NB4 (cell line): ENCODE results near the gene ADAM10.

Source experiments
- DNase-seq: peaks from one replicate; pipeline ENCODE4 v3.0.0; 2010; ENCODE audit warnings: low read depth
- H3K4me3 ChIP-seq: one replicate; pipeline ENCODE4 v1.5.1; 2011; ENCODE audit warnings: mild to moderate bottlenecking, low read depth, low read length, moderate library complexity
- MYC ChIP-seq: IDR thresholded peaks from 2 replicates; pipeline ENCODE4 v1.6.1; 2011; ENCODE audit warnings: low read depth, low read length
- POLR2A ChIP-seq: IDR thresholded peaks from 2 replicates; pipeline ENCODE4 v1.6.1; 2011; ENCODE audit warnings: mild to moderate bottlenecking; ENCODE audit not compliant: insufficient read length; ENCODE audit errors: extremely low read depth
- TF ChIP-seq, protein P1 (sequence below): IDR thresholded peaks from 2 replicates; pipeline ENCODE4 v1.6.1; 2011; ENCODE audit warnings: low read depth, low read length
- TF ChIP-seq, protein P2 (sequence below): IDR thresholded peaks from one replicate; pipeline ENCODE4 v1.5.1; 2012; ENCODE audit warnings: low read depth, low read length

The ADAM10 gene

DNA sequence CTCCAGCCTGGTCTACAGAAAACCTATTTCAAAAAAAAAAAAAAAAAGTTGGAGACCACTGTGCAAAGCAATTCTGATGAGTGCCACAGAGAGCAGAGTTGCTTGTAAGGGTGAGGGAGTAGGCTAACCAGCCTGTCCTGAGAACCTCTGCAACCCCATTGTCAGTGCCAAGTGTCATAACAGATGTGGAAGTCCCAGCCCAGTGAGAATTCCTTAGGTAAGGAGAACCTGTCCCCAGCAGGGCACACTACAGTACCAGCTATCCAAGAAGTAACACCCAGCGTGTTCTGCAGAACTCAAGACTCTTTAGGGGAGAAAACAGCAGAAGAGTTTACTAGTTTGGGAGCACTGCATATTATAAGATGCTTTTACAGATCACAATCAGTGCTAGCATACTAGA is 161.4 kb downstream of the ADAM10 start:
- H3K4me3 ChIP-seq: no peak overlapping the region
- no peak for TF ChIP-seq MYC
- DNase-seq: no peak

DNA sequence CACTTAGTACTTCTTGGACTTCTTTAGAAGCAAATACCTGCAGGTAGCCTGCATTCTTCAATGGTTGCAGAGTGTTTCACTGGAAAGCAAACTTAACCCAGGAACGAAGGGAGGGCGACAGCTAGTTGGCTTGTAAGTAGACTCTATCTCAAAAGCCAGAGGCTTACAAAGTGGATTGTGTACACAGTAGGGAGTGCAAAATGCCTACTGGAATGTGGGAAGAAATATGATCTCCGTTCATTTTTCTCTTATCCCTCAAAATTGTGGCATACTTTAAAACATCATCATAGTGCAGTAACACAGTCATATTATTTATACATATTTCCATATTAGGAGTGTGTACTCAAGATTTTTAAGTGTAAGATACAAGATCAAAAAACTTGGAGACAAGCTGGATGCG is 162.0 kb downstream of the ADAM10 start:
- no peak overlapping the region for H3K4me3 ChIP-seq
- TF ChIP-seq MYC: no peak
- TF ChIP-seq, protein P1, sequence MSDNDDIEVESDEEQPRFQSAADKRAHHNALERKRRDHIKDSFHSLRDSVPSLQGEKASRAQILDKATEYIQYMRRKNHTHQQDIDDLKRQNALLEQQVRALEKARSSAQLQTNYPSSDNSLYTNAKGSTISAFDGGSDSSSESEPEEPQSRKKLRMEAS: no peak
- TF ChIP-seq, protein P2, sequence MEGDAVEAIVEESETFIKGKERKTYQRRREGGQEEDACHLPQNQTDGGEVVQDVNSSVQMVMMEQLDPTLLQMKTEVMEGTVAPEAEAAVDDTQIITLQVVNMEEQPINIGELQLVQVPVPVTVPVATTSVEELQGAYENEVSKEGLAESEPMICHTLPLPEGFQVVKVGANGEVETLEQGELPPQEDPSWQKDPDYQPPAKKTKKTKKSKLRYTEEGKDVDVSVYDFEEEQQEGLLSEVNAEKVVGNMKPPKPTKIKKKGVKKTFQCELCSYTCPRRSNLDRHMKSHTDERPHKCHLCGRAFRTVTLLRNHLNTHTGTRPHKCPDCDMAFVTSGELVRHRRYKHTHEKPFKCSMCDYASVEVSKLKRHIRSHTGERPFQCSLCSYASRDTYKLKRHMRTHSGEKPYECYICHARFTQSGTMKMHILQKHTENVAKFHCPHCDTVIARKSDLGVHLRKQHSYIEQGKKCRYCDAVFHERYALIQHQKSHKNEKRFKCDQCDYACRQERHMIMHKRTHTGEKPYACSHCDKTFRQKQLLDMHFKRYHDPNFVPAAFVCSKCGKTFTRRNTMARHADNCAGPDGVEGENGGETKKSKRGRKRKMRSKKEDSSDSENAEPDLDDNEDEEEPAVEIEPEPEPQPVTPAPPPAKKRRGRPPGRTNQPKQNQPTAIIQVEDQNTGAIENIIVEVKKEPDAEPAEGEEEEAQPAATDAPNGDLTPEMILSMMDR: no peak
- TF ChIP-seq POLR2A: no peak
- no peak for DNase-seq

DNA sequence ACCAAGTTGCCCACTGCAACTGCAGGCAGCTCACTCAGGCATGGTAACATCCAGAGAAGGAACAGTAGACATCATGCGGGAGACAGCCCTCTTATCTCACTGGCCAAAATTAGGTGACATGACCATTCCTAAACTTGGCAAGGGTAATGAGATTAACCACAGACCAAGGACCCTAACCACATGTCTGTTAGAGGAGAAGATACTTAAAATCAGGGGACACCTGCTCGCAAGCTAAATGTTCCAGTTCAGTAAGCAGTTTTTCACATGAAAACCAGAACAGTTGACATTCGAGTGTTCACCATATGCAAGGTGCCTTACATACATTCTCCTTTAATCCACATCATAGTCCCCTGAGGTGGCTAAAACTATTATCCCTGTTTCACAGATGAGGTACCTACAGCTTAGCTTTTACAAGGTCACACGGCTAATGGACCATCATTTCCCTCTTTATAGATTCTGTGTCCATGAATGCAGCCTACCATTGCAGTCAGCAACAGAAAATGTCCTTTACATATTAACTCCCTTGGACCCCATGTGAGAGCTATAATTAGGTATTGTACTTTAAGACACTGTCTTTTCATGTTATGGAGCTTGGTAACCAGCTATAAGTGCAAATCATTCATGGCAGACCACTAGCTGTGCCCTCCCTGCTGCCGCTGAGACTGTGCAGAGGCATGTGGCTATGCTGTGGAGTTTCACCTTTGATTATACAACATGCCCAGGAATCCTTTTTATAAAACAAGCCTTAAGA is 163.6 kb downstream of the ADAM10 start:
- TF ChIP-seq MYC (no peak), POLR2A (no peak)
- TF ChIP-seq, protein P1: no peak
- TF ChIP-seq, protein P2: no peak
- DNase-seq: peak; percentile 5
- no peak overlapping the region for H3K4me3 ChIP-seq

DNA sequence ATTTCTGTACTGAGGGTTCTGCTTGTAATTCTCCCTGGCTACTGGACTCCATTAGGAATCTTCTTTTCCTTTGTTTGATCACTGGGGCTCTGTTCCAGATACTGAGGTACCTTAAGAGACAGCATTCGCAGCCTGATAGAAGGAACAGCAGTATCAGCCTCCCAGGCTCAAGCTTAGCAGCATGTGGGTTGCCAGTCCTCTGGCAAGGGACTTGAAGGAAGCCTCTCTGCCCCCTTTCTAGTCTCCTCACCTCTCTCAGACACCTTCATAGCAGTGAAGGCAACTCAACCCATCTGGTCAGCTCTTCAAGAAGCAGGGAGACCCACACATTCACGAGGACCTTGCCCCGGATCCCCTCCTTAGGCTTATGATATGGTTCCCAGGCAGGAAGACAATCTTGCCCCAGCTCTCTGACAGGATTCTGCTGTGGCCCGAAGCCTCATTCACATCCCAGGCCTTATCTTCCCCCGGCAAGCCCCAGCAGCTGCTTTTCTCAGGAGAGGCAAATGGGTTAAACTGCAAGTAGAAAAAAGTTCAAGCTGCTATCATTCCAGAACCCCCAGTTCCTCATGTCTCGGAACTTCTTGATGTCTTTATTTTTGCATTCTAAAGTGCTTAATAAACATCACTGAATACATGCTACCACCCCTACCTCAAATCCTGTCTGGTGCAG is 164.6 kb downstream of the ADAM10 start:
- no peak overlapping the region for H3K4me3 ChIP-seq
- DNase-seq: no peak
- TF ChIP-seq, protein P1: no peak
- TF ChIP-seq MYC (no peak), POLR2A (no peak)
- TF ChIP-seq, protein P2: no peak

DNA sequence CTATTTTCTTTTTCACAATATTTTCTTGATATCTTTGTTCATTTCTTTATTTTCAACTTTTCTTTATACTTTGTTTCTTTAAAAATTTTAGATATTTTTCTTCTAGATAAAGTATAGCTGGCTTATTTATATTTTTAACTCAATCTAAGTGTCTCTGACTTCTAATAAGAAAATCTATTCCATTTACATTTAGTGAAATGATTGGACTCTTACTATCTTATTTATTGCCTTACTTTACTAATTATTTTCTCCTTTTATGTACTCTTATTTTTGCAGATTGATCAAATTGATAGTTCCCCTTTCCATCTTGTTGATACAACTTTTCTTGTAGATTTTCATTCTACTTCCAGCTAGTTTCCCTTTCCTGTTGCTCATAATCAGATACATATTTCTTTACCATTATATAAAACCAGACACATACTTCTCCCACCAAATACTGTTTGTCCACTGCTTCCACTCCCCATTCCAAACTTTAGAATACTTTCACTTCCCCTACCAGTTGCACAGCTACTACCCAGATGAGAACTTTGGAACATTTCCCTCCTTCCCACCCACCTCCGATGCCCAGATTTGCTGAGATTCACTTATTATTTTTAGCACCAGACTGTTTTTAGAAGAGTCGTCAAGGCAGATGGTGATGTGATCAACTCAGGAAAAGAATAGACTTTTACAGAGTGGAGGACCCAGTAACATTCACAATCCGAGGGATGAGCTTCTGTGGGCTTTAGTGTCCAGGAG is 166.2 kb downstream of the ADAM10 start:
- no peak for DNase-seq
- no peak for TF ChIP-seq POLR2A
- no peak for TF ChIP-seq MYC
- TF ChIP-seq, protein P2: no peak
- TF ChIP-seq, protein P1: no peak
- H3K4me3 ChIP-seq: no peak overlapping the region

DNA sequence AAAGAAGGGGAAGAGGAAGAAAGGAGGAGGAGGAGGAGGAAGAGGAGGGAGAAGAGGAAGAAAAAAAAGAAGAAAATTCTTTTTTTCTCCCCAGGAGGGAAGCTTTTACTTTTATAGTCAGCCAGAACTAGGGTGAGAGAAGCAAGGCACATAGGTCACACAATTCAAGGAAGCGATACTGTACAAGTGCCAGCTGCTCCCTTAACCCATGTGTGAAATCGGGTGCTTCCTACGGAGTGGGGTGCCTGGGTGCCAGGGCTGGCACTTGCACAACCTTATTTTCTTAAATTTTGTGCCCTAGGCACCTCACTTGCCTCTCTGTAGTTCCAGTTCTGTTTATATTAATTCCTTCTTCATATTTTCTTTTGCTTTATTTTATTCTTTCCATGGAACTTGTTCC is 167.3 kb downstream of the ADAM10 start:
- TF ChIP-seq POLR2A (no peak), MYC (no peak)
- TF ChIP-seq, protein P1: no peak
- TF ChIP-seq, protein P2: no peak
- H3K4me3 ChIP-seq: no peak overlapping the region
- DNase-seq: no peak
